ENCODE measurements around the gene C6orf132.

Gene C6orf132

GRCh38 chr6:42071881-42072583 is 70.4 kb downstream of the C6orf132 start:
- peaks cover 26 to 79% of the 10 kb centered on the region in 2 experiments for H3K36me3 ChIP-seq (ENCODE audit: control insufficient read depth in 2 of 2, insufficient read depth in 1 of 2, low read length in 2 of 2)
- POLR2A ChIA-PET: interaction anchor here (1.5 kb wide), 1 partner anchor 19 kb away, joined by 4 read pairs; no protein-coding TSS in a partner anchor
- no peaks in the 10 kb centered on the region for H3K4me1 ChIP-seq (ENCODE audit: control insufficient read depth, insufficient read depth, low read length)
- TF ChIP-seq ZNF843 (tag by site-specific recombination; IDR thresholded peaks at IDR 0.05): no peak
- no peak for TF ChIP-seq ZEB2 (tag by site-specific recombination; IDR thresholded peaks at IDR 0.05)
- TF ChIP-seq AEBP2 (tag by site-specific recombination; IDR thresholded peaks at IDR 0.05; ENCODE audit: borderline replicate concordance): no peak
- no peak for TF ChIP-seq PRDM10 (tag by site-specific recombination; IDR thresholded peaks at IDR 0.05)
- no peak for TF ChIP-seq MEIS1 (CRISPR knock-in tag; IDR thresholded peaks at IDR 0.05; ENCODE audit: borderline replicate concordance)
- TF ChIP-seq ZNF354C (tag by site-specific recombination; IDR thresholded peaks at IDR 0.05; ENCODE audit: borderline replicate concordance, low read depth): no peak
- TF ChIP-seq ZSCAN4 (tag by site-specific recombination; IDR thresholded peaks at IDR 0.05): no peak
- no peak for TF ChIP-seq SP7 (tag by site-specific recombination; IDR thresholded peaks at IDR 0.05)
- no peak for TF ChIP-seq ZNF639 (tag by site-specific recombination; IDR thresholded peaks at IDR 0.05)
- TF ChIP-seq ZNF560 (tag by site-specific recombination; IDR thresholded peaks at IDR 0.05; ENCODE audit: borderline replicate concordance): no peak
- TF ChIP-seq TSHZ1 (tag by site-specific recombination; IDR thresholded peaks at IDR 0.05; ENCODE audit: borderline replicate concordance): no peak
- TF ChIP-seq ZNF791 (tag by site-specific recombination; IDR thresholded peaks at IDR 0.05): no peak
- no peak for TF ChIP-seq ZNF501 (tag by site-specific recombination; IDR thresholded peaks at IDR 0.05)
- TF ChIP-seq ZSCAN30 (tag by site-specific recombination; IDR thresholded peaks at IDR 0.05): no peak
- TF ChIP-seq ZNF350 (tag by site-specific recombination; IDR thresholded peaks at IDR 0.05): no peak
- TF ChIP-seq ZNF580 (tag by site-specific recombination; IDR thresholded peaks at IDR 0.05): no peak
- no peak for TF ChIP-seq ZBTB49 (tag by site-specific recombination; IDR thresholded peaks at IDR 0.05; ENCODE audit: low read depth)
- no peak overlapping the region for H3K4me3 ChIP-seq (ENCODE audit: low read depth, low read length)
- H3K9me3 ChIP-seq (ENCODE audit: control insufficient read depth, insufficient read depth, low read depth, low read length): no peaks in the 10 kb centered on the region
- no peak overlapping the region for H3K27ac ChIP-seq (ENCODE audit: extremely low read depth, low read depth, low read length)
- CTCF ChIA-PET: interaction anchor here (0.6 to 4.0 kb wide), 6 partner anchors 16 to 476 kb away, joined by 3 to 57 read pairs (median 9); partner anchors contain the start of gene MRPS10
